Measurements from ENCODE around the gene TXN2. TPM values are rescaled to one million over a fixed set of nuclear protein-coding genes. Genes with fewer than 3 reads are reported as not detected.

TXN2 gene
- total and polyA plus RNA-seq, 3 donors from 2014 or later: 92.4 to 141 (median 95.6) TPM

DNA sequence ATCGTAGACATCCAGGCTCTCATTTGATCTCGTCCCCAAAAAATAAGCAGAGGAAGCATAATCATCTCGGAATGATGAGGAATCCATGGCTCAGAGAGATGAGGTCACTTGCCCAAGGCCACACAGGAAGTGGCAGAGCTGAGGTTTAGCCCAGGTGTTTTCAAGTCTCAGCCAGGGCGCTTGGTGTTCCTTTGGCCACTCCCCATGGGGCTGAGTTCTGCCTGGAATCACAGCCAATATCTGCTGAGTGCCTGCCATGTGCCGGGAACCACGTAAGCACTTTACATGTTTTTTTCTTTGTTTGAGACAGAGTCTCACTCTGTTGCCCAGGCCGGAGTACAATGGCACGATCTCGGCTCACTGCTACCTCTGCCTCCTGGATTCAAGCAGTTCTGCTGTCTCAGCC lies 64.2 kb downstream of the TXN2 start:
- Histone ChIP-seq H3K4me3 (no peak overlapping the region), H3K36me3 (ENCODE audit: low read depth, missing control alignments) (no peaks in the 10 kb centered on the region), H3K27me3 (no peaks in the 10 kb centered on the region), H3K4me1 (no peaks in the 10 kb centered on the region), H3K9me3 (no peaks in the 10 kb centered on the region), H3K27ac (no peak overlapping the region)
- DNase-seq: no peak
- intact Hi-C loops (cut with DNase I; ENCODE audit: low total_unique reads): no loop called here
- 51 to 59% methylated on average over 9 of the region's 9 CpGs for WGBS, 2 donors
- TF ChIP-seq POLR2A (IDR thresholded peaks at IDR 0.05): no peak
- TF ChIP-seq, protein P1, sequence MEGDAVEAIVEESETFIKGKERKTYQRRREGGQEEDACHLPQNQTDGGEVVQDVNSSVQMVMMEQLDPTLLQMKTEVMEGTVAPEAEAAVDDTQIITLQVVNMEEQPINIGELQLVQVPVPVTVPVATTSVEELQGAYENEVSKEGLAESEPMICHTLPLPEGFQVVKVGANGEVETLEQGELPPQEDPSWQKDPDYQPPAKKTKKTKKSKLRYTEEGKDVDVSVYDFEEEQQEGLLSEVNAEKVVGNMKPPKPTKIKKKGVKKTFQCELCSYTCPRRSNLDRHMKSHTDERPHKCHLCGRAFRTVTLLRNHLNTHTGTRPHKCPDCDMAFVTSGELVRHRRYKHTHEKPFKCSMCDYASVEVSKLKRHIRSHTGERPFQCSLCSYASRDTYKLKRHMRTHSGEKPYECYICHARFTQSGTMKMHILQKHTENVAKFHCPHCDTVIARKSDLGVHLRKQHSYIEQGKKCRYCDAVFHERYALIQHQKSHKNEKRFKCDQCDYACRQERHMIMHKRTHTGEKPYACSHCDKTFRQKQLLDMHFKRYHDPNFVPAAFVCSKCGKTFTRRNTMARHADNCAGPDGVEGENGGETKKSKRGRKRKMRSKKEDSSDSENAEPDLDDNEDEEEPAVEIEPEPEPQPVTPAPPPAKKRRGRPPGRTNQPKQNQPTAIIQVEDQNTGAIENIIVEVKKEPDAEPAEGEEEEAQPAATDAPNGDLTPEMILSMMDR (IDR thresholded peaks at IDR 0.05): no peak

Small RNAs within 50 kb of the gene (small RNA-seq; reads per million reads assigned to genes)
- gene RF00019: 0 reads per million in 2 donors

Other genes with a start within 250 kb of the TXN2 start
- gene APOL2, start 242.1 kb downstream of the TXN2 start, total RNA-seq: 10 to 100 TPM; 19.5 to 34.5 TPM
- gene APOL2, start 242.1 kb downstream of the TXN2 start, polyA plus RNA-seq (ENCODE audit: insufficient read depth, low read depth, low replicate concordance): 16.6 TPM
- 1 to 10 TPM; 5.0 to 9.4 TPM for gene APOL1, start 228.5 kb downstream of the TXN2 start, total RNA-seq
- 24.4 TPM for gene APOL1, start 228.5 kb downstream of the TXN2 start, polyA plus RNA-seq (ENCODE audit: insufficient read depth, low read depth, low replicate concordance)
- gene MYH9, start 93.7 kb downstream of the TXN2 start, total RNA-seq: 100 to 1,000 TPM; 141 to 146 TPM
- 129 TPM for gene MYH9, start 93.7 kb downstream of the TXN2 start, polyA plus RNA-seq (ENCODE audit: insufficient read depth, low read depth, low replicate concordance)
- gene FOXRED2, start 25.4 kb upstream of the TXN2 start, total RNA-seq: 10 to 100 TPM; 23.8 to 34.6 TPM
- gene FOXRED2, start 25.4 kb upstream of the TXN2 start, polyA plus RNA-seq (ENCODE audit: insufficient read depth, low read depth, low replicate concordance): 17.7 TPM
- gene EIF3D, start 47.5 kb upstream of the TXN2 start, total RNA-seq: 100 to 1,000 TPM; 150 to 163 TPM
- 176 TPM for gene EIF3D, start 47.5 kb upstream of the TXN2 start, polyA plus RNA-seq (ENCODE audit: insufficient read depth, low read depth, low replicate concordance)
- under 1 TPM in 1 of 2 donors, not detected in 1; 0.19 TPM for gene CACNG2, start 222.1 kb upstream of the TXN2 start, total RNA-seq
- gene CACNG2, start 222.1 kb upstream of the TXN2 start, polyA plus RNA-seq (ENCODE audit: insufficient read depth, low read depth, low replicate concordance): not detected